IPS-NIHi11 (cell line): ENCODE data around the gene RRN3.
"Not testable (repeated sequence)": the region's sequence is repeated elsewhere in the genome, so short reads cannot be mapped to it uniquely, and the experiment has no call there.

ENCODE experiments used
- DNase-seq: peaks from one replicate; pipeline ENCODE4 v3.0.0; 2012; ENCODE audit warnings: mixed read lengths, low spot score

The RRN3 gene

DNA sequence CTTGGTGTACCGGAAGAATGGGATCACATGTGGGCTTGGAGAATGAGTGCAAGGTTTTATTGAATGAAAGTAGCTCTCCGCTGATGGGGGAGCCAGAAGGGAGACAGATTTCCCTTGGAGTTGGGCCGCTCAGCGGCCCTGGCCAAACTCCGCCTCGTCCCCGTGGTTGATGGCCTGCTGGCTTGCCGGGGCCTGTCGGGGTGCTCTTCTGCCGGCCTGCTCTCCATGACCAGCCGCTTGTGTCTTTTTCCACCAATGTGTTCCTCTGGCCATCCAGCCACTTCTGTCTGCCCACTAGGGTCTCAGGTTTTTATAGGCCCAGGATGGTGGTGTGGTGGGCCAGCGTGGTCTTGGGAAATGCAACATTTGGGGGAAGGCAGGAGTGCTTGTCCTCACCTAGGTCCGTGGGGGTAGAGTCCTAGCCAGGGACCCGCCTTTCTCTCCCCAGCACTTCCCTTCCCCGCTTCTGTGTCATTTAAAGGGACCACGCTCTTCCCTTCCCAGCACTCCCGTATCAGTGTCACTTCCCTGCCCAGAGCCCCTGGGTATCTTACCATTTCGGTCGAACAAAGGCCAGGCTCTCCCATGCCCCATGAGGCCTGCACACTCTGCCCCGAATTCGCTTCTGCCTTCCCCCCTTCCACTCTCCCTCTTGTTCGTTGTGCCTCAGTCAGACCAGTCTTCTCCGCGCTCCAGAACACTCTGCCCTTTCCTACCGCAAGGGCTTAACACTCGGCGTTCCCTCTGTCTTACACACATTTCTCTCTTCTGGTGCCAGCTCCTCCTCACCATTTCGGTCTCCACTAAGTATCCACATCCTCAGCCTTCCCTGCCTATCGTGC lies 66.3 kb downstream of the RRN3 start:
- DNase-seq: not testable (repeated sequence)

DNA sequence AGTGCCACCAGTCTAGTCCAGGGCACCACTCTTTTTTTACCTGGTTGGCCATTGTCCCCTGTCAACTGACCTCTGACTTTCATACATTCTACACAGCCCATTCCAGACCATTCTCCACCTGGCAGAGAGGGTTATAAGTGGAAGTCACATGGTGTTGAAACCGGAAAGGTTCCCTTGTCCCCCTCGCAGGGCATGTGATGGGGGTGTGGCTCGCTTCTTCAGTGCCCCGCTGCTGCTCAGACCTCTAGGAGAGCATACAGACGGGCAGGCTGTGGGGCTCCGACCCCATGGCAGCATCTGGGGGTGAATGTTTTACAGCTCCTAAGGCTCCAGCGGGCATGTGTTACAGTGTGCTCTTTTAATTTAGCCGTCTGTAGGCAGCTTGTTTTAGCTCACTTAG lies 67.0 kb downstream of the RRN3 start:
- not testable (repeated sequence) for DNase-seq

DNA sequence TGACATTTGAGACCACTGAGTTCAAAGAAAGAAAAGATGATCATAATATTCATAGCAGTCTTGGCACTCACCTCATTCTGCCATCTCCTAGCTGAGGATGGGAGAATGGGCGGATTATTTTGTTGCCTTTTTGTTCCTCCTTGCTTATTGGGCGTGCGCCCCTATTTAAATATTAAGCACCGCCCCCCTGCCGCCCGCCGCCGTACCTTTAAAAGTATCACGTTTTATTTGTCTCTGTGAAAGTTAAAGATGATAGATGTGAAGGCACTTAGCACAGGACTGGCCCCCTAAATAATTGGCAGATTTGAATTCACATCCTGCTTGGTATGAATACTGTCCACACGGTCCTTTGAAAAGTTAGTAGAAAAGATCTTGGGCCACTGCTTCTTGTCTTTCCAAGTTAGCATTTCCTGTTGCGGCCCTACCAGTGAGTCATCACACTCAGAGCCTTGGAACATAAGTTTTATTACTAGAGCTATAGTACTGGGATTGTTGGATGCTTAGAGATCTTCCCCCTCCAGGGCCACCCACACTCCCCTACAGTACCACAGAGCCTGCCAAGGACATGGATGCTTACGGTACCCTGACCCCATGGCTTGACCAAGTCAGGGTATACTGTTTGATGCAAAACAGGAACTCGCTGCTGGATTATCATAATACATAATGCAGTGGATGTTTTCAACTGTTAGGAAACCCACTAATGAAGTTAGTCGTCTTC lies 68.7 kb downstream of the RRN3 start:
- not testable (repeated sequence) for DNase-seq

DNA sequence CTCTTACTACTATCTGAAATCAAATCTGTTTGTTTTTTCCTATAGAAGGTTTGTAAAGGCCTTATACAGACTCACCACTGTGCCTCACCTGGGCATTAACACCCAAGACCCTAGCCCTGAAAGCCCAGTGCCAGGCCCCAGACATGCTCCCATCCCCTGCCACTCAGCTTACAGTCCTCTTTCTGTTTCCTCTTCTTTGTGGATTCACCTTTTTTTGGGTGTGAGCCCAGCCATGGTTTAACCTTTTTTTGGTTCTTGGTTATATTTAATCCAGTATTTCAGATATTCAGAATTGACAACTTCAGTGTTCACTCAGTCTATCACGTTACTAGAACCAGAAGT lies 69.2 kb downstream of the RRN3 start:
- not testable (repeated sequence) for DNase-seq

DNA sequence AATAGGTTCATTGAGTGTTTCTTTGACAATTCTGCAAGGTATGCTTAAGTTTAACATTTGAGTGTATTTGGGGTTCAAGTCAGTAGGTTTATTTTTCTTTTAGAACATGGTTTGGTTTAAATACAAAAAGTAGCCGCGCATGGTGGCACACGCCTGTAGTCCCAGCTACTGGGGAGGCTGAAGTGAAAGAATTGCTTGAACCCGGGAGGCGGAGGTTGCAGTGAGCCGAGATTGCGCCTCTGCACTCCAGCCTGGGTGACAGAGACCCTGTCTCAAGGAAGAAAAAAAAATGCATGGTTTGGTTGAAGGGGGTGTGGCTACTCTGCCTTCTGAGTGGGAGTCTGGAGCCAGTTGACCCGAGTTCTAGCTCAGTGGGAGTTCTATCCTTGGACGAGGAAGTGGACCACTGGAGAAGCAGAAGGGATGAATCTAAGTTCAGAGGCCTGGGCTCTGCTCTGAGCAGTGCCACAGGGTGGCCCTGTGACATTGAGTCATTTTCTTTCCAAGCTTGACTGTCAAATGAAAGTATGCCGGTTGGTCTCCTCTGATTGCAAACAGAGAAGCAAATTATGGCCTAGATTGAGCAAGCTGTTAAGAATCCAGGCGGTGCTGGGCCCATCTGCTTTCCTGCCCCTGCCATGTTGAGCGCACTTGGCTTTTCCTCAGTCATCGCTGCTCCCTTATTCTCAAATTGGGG lies 70.5 kb downstream of the RRN3 start:
- DNase-seq: not testable (repeated sequence)

DNA sequence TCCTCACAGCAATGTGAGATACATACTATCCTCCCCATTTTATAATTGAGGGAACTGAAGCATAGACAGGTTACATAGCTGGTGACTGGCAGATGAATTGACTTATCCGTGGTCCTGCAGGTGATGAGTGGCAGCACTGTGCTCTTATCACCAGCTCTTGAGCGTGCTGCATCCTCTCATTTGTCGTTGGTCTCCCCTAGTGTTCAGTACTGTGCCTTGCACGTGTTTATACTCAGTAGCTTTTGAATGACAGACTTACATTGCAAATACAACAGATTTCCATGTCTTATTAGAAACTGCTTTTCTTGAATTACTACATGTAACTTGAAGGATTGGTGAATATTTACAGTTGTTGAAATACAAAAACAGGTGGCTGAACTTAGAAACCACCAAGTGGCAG lies 71.9 kb downstream of the RRN3 start:
- peak; percentile 43 for DNase-seq

DNA sequence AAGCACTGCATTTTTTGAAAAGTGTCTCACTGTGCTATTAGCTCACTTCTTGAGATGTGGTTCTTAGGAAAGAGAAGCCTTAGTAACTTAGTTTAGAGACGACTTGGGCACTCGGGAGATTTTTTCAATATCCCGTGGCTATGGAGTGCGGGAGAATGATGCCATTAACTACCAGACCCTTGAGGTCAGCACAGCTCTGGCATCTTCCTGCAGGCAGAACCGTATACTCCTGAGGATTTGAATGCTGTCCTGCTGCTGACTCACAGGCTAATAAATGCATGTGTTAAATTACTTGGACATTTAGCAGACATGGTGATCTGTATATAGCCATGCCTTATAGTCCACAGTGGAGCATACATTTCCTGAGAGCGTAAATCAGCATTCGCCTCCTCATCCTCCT lies 72.6 kb downstream of the RRN3 start:
- not testable (repeated sequence) for DNase-seq

DNA sequence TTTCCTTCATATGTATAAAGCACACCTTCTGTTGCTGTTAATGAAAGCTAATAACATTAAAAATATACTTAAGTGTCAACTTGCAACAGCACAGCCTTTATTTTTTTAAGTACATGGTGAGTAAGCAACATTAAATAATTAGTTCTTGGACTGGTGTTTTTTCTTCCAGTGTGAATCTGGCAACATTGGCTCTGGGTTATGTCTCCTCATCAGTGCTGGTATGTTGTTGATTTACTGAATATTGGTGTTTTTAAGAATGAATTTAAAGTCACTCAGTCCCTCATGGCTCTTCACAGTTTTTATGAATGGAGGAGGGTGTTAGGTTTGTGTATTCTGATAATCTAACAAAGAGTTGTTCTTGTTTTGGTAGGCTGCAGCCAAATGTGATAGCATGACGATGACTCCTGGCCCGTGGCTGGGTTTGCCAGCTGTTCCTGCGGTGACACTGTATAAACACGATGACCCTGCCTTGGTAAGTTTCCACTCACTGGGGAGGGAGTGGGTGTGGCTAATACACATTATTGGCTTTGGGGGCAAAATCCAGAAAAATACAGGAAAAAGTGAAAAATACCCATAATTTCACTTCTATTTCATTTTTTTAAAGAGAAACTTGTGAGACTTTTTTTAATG lies 77.0 kb downstream of the RRN3 start:
- DNase-seq: not testable (repeated sequence)

DNA sequence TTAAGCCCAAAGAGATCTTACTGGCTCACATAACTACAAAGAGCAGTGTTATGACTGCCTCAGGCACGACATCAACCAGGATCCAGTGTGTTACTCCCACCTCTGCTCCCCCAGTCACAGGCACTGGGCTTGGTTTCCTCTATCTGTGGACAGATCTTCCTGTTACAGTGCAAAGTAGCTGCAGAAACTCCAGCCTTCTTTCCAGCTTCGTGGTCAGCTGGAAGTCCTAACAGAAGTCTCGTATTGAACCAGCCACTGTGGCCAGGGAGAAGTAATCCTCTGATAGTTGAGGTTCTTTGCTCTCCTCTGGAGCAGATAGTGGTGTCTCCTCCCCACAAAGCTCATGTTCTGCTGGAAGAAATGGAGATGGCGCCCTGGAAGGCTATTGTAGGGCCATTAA lies 77.7 kb downstream of the RRN3 start:
- not testable (repeated sequence) for DNase-seq

DNA sequence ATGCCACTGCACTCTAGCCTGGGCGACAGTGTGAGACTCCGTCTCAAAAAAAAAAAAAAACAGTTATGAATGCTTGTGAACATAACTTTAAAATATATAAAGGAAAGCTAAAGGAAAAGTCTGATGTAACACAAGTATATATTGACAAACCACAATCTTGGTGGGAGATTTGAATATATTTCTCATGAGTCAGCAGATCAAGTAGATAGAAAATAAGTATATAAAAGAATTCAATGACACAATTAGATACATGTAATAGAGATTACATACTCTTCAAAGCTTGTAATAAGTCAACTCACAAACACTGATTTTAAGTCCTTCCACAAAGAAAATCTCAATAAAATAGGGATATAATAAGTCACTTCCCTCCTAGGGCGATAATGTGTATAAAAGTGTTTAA lies 78.4 kb downstream of the RRN3 start:
- not testable (repeated sequence) for DNase-seq

DNA sequence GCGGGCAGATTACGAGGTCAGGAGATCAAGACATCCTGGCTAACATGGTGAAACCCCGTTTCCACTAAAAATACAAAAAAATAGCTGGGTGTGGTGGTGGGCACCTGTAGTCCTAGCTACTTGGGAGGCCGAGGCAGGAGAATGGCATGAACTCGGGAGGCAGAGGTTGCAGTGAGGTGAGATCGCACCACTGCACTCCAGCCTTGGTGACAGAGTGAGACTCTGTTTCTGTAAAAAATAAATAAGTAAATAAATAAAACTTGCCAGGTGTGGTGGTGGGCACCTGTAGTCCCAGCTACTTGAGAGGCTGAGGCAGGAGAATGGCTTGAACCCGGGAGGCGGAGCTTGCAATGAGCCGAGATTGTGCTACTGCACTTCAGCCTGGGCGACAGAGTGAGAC lies 81.1 kb downstream of the RRN3 start:
- not testable (repeated sequence) for DNase-seq
